NCI-H774 (cell line): Measurements from ENCODE around the gene PC.
A peak's percentile ranks its signal among the peaks of the same experiment; 100 is the strongest.

Source experiments
- DNase-seq: peaks from one replicate; lab custom pipeline; 2025; lab: John Stamatoyannopoulos, UW

The PC gene

GRCh38 chr11:66866511-66866986, 91.6 kb downstream of the PC start:
- no peak for DNase-seq

- DNase-seq, result no peak
These were observed 92.2 kb downstream of the PC start for GRCh38 chr11:66866007-66866406.

GRCh38 chr11:66864924-66865697, 93.1 kb downstream of the PC start:
- DNase-seq, result no peak

GRCh38 chr11:66864172-66864901, 93.8 kb downstream of the PC start:
- DNase-seq, result no peak

- DNase-seq, result no peak
These were observed 94.6 kb downstream of the PC start for GRCh38 chr11:66863428-66864125.

GRCh38 chr11:66862559-66863037, 95.6 kb downstream of the PC start:
- DNase-seq, result no peak

- DNase-seq, result no peak
These were observed 96.2 kb downstream of the PC start for GRCh38 chr11:66861774-66862558.

- no peak for DNase-seq
These were observed 97.0 kb downstream of the PC start for GRCh38 chr11:66861038-66861773.

- DNase-seq, result no peak
These were observed 97.7 kb downstream of the PC start for GRCh38 chr11:66860449-66860831.

GRCh38 chr11:66859686-66860448, 98.3 kb downstream of the PC start:
- DNase-seq, result no peak

- no peak for DNase-seq
These were observed 99.1 kb downstream of the PC start for GRCh38 chr11:66858939-66859685.

GRCh38 chr11:66858186-66858938, 99.8 kb downstream of the PC start:
- no peak for DNase-seq

GRCh38 chr11:66857927-66858185, 100.3 kb downstream of the PC start:
- DNase-seq, result no peak

- DNase-seq, result no peak
These were observed 100.8 kb downstream of the PC start for GRCh38 chr11:66857234-66857926.

- peak; percentile 68 for DNase-seq
These were observed 101.5 kb downstream of the PC start, which contains the start of gene LRFN4 for GRCh38 chr11:66856496-66857233. TSS of gene LRFN4 (plus strand) at chr11:66857064. CDS start at chr11:66857745, 681 bp downstream.

GRCh38 chr11:66855574-66856495, 102.3 kb downstream of the PC start:
- DNase-seq, result peak; percentile 96
